ENCODE results near the gene PPME1. TPM values are rescaled to one million over a fixed set of nuclear protein-coding genes. Genes with fewer than 3 reads are reported as not detected.

Gene PPME1
- total RNA-seq, 1 experiment from 2014 or later, result 68.3 TPM

DNA sequence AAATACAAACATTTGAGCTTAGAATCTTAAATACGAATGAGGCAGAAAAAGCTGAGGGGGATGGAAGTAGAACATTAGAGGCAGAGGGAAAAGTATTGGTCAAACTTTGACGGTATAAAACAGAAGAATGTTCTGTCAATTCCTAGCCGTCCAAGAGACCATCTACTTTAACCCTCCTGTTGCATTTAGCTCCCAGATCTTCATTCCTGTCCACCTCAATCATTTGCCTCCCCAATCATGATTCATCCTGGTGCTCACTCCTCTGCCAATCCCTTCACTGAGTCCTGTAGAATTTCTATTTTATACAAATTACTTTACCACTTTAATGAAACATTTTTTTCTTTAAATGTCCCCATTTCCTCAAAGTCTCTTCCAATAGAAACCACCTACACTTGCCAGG lies 28.5 kb upstream of the PPME1 start:
- Histone ChIP-seq H3K79me2 (ENCODE audit: insufficient read depth, low read length) (peaks cover 8% of the 10 kb centered on the region; the same call in 1 of the 2 replicates), H3K27me3 (ENCODE audit: insufficient read depth, low read length) (no peaks in the 10 kb centered on the region), H3K36me3 (ENCODE audit: control insufficient read depth in 1 of 2, insufficient read depth in 2 of 2, low read length in 2 of 2) (no peaks in the 10 kb centered on the region), H4K20me1 (ENCODE audit: insufficient read depth) (no peaks in the 10 kb centered on the region), H3K9me3 (ENCODE audit: control insufficient read depth in 1 of 2, insufficient read depth in 1 of 2, low read depth in 1 of 2, low read length in 2 of 2) (no peaks in the 10 kb centered on the region), H3K9me2 (ENCODE audit: insufficient read depth) (no peaks in the 10 kb centered on the region), H3K4me3 (replicated peaks in 1 of 2; ENCODE audit: low read depth in 1 of 2, low read length in 2 of 2) (no peak overlapping the region), H3K4me1 (ENCODE audit: control insufficient read depth in 1 of 2, insufficient read depth in 2 of 2, low read length in 2 of 2) (peaks cover 49 to 61% of the 10 kb centered on the region in 2 experiments), H3K27ac (ENCODE audit: low read depth, low read length) (no peak overlapping the region), H2AFZ (ENCODE audit: low read depth, low read length, poor library complexity, severe bottlenecking) (no peak overlapping the region), H3K4me2 (ENCODE audit: low read length) (no peak overlapping the region), H3K9ac (ENCODE audit: low read length) (no peak overlapping the region)
- ChIA-PET RAD21 (ENCODE audit: low non-redundant PET in 1 of 2, low total read pairs in 2 of 2, uncharacterized antibody in 2 of 2, unreplicated experiment in 2 of 2) (no interaction called here), POLR2A (no interaction called here), CTCF (no interaction called here)
- BruUV-seq (replicated peaks), result no TSS peak
- TF ChIP-seq ZFX (IDR thresholded peaks at IDR 0.05) (no peak), POLR2A (IDR thresholded peaks at IDR 0.05; ENCODE audit: borderline replicate concordance, extremely low read depth, insufficient read depth, insufficient read length) (no peak)
- TF ChIP-seq, protein P1, sequence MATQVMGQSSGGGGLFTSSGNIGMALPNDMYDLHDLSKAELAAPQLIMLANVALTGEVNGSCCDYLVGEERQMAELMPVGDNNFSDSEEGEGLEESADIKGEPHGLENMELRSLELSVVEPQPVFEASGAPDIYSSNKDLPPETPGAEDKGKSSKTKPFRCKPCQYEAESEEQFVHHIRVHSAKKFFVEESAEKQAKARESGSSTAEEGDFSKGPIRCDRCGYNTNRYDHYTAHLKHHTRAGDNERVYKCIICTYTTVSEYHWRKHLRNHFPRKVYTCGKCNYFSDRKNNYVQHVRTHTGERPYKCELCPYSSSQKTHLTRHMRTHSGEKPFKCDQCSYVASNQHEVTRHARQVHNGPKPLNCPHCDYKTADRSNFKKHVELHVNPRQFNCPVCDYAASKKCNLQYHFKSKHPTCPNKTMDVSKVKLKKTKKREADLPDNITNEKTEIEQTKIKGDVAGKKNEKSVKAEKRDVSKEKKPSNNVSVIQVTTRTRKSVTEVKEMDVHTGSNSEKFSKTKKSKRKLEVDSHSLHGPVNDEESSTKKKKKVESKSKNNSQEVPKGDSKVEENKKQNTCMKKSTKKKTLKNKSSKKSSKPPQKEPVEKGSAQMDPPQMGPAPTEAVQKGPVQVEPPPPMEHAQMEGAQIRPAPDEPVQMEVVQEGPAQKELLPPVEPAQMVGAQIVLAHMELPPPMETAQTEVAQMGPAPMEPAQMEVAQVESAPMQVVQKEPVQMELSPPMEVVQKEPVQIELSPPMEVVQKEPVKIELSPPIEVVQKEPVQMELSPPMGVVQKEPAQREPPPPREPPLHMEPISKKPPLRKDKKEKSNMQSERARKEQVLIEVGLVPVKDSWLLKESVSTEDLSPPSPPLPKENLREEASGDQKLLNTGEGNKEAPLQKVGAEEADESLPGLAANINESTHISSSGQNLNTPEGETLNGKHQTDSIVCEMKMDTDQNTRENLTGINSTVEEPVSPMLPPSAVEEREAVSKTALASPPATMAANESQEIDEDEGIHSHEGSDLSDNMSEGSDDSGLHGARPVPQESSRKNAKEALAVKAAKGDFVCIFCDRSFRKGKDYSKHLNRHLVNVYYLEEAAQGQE (IDR thresholded peaks at IDR 0.05; ENCODE audit: low read depth), result no peak
- intact Hi-C loops (cut with micrococcal nuclease), result no loop called here
- no peak for ATAC-seq
- DNase-seq (ENCODE audit: low read depth, low spot score), result no peak

DNA sequence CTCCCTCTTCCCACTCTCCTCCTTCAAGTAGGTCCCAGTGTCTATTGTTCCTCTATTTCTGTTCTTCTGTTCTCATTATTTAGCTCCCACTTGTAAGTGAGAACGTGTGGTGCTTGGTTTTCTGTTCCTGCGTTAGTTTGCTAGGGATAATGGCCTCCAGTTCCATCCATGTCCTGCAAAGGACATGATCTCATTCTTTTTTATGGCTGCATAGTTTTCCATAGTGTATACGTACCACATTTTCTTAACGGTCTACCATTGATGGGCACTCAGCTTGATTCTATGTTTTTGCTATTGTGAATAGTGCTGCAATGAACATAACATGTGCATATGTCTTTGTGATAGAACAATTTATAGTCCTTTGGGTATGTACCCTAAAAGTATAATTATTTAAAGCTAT lies 26.5 kb upstream of the PPME1 start:
- Histone ChIP-seq H4K20me1 (ENCODE audit: insufficient read depth) (no peaks in the 10 kb centered on the region), H2AFZ (ENCODE audit: low read depth, low read length, poor library complexity, severe bottlenecking) (no peak overlapping the region), H3K27me3 (ENCODE audit: insufficient read depth, low read length) (no peaks in the 10 kb centered on the region), H3K79me2 (ENCODE audit: insufficient read depth, low read length) (peaks cover 11% of the 10 kb centered on the region; the same call in 1 of the 2 replicates), H3K27ac (ENCODE audit: low read depth, low read length) (no peak overlapping the region), H3K4me3 (replicated peaks in 1 of 2; ENCODE audit: low read depth in 1 of 2, low read length in 2 of 2) (no peak overlapping the region), H3K36me3 (ENCODE audit: control insufficient read depth in 1 of 2, insufficient read depth in 2 of 2, low read length in 2 of 2) (no peaks in the 10 kb centered on the region), H3K4me2 (ENCODE audit: low read length) (no peak overlapping the region), H3K4me1 (ENCODE audit: control insufficient read depth in 1 of 2, insufficient read depth in 2 of 2, low read length in 2 of 2) (peaks cover 49 to 54% of the 10 kb centered on the region in 2 experiments), H3K9me3 (ENCODE audit: control insufficient read depth in 1 of 2, insufficient read depth in 1 of 2, low read depth in 1 of 2, low read length in 2 of 2) (no peaks in the 10 kb centered on the region), H3K9me2 (ENCODE audit: insufficient read depth) (no peaks in the 10 kb centered on the region), H3K9ac (ENCODE audit: low read length) (no peak overlapping the region)
- no TSS peak for BruUV-seq (replicated peaks)
- RAD21 ChIA-PET (ENCODE audit: low non-redundant PET in 1 of 2, low total read pairs in 2 of 2, uncharacterized antibody in 2 of 2, unreplicated experiment in 2 of 2), result no interaction called here
- POLR2A ChIA-PET, result interaction anchor here (0.6 kb wide), 1 partner anchor 844 kb away, joined by 3 read pairs; the partner anchor contains the start of gene NEU3
- ATAC-seq, result no peak
- DNase-seq (ENCODE audit: low read depth, low spot score), result no peak
- TF ChIP-seq JUND (IDR thresholded peaks at IDR 0.05) (no peak), POLR2A (IDR thresholded peaks at IDR 0.05; ENCODE audit: borderline replicate concordance, extremely low read depth, insufficient read depth, insufficient read length) (no peak), POLR2AphosphoS5 (IDR thresholded peaks at IDR 0.05; ENCODE audit: low read depth, low read length) (no peak), EZH2 (IDR thresholded peaks at IDR 0.05) (no peak), TCF7L2 (IDR thresholded peaks at IDR 0.05; ENCODE audit: borderline replicate concordance, extremely low read depth, insufficient read depth, insufficient read length) (no peak), CEBPB (IDR thresholded peaks at IDR 0.05; ENCODE audit: low read depth) (no peak), EZH2phosphoT487 (IDR thresholded peaks at IDR 0.05; ENCODE audit: borderline replicate concordance) (no peak)
- CTCF ChIA-PET, result no interaction called here
- intact Hi-C loops (cut with micrococcal nuclease), result no loop called here
